SK-N-SH (cell line): ENCODE data around the gene SYNM. TPM values are rescaled to one million over a fixed set of nuclear protein-coding genes. Genes with fewer than 3 reads are reported as not detected.

ENCODE experiments used
- CTCF ChIA-PET: fragments of 300-600, 350-600 bp; formaldehyde crosslinking; extraction: SDS; loops from one replicate; lab custom pipeline; 2021; lab: Yijun Ruan, JAX
- POLR2A ChIA-PET: fragments of 350-600 bp; sonication (Branson Sonifier 250); formaldehyde crosslinking; extraction: SDS; loops from one replicate; lab custom pipeline; 2020; ENCODE audit warnings: antibody characterized with exemption, inconsistent platforms; lab: Yijun Ruan, JAX
- DNase-seq: peaks from one replicate; pipeline ENCODE4 v3.0.0; 2012
- H2AFZ ChIP-seq: fragments of 200-600 bp; sonication (generic); 2 replicates; pipeline ENCODE4 v1.8.1; 2016; ENCODE audit warnings: antibody characterized with exemption, mild to moderate bottlenecking, low read depth
- H3F3A ChIP-seq: fragments of 200-600 bp; sonication (generic); replicated peaks from 2 replicates; pipeline ENCODE3; 2016; ENCODE audit warnings: antibody characterized with exemption, mild to moderate bottlenecking; ENCODE audit not compliant: insufficient read depth
- H3K27ac ChIP-seq, 2 experiments: fragments of 200-500 bp in 1 of 2; fragments of 200-600 bp in 1 of 2; sonication (Bioruptor generic) in 1 of 2; sonication (generic), shearing (Covaris generic) in 1 of 2; 2 replicates each; pipeline versions ENCODE4 v1.5.1 to v1.6.1; 2014 to 2016; ENCODE audit warnings: low read depth in 2 of 2, inconsistent platforms in 1 of 2, low read length in 1 of 2, mild to moderate bottlenecking in 1 of 2, mixed read lengths in 1 of 2
- H3K27me3 ChIP-seq: fragments of 200-600 bp; sonication (generic), shearing (Covaris generic); 2 replicates; pipeline ENCODE4 v1.6.1; 2016; ENCODE audit warnings: mixed run types; ENCODE audit not compliant: insufficient read depth
- H3K36me3 ChIP-seq, 2 experiments: fragments of 200-500 bp in 1 of 2; fragments of 200-600 bp in 1 of 2; sonication (Bioruptor generic) in 1 of 2; sonication (generic) in 1 of 2; replicated peaks in 1 of 2; 2 replicates each; pipeline versions ENCODE3 to v1.5.1; 2014 to 2016; ENCODE audit warnings: low read length in 1 of 2, mild to moderate bottlenecking in 1 of 2; ENCODE audit not compliant: insufficient read depth in 2 of 2, control insufficient read depth in 1 of 2
- H3K4me1 ChIP-seq, 2 experiments: fragments of 200-500 bp in 1 of 2; fragments of 200-600 bp in 1 of 2; sonication (Bioruptor generic) in 1 of 2; sonication (generic), shearing (Covaris generic) in 1 of 2; 2 replicates each; pipeline versions ENCODE4 v1.5.1 to v1.6.1; 2014 to 2016; ENCODE audit warnings: low read depth in 1 of 2, low read length in 1 of 2, mixed run types in 1 of 2; ENCODE audit not compliant: insufficient read depth in 2 of 2, control insufficient read depth in 1 of 2
- H3K4me2 ChIP-seq: fragments of 200-600 bp; sonication (generic), shearing (Covaris generic); 2 replicates; pipeline ENCODE4 v1.6.1; 2017; ENCODE audit warnings: mixed run types
- H3K4me3 ChIP-seq, 2 experiments: fragments of 200-500 bp in 1 of 2; fragments of 200-600 bp in 1 of 2; sonication (Bioruptor generic) in 1 of 2; sonication (generic), shearing (Covaris generic) in 1 of 2; 2 replicates each; pipeline versions ENCODE4 v1.5.1 to v1.8.1; 2014 to 2016; ENCODE audit warnings: low read depth in 2 of 2, inconsistent platforms in 1 of 2, low read length in 1 of 2, mild to moderate bottlenecking in 1 of 2, mixed read lengths in 1 of 2, moderate library complexity in 1 of 2
- H3K79me2 ChIP-seq: fragments of 200-600 bp; sonication (generic); 2 replicates; pipeline ENCODE4 v1.8.1; 2017; ENCODE audit warnings: mild to moderate bottlenecking; ENCODE audit not compliant: insufficient read depth
- H3K9ac ChIP-seq: fragments of 200-600 bp; sonication (generic); 2 replicates; pipeline ENCODE4 v1.6.1; 2017; ENCODE audit warnings: mixed run types
- H3K9me2 ChIP-seq: fragments of 200-600 bp; sonication (generic); 2 replicates; pipeline ENCODE4 v1.6.1; 2017; ENCODE audit warnings: mixed run types
- H3K9me3 ChIP-seq: fragments of 200-600 bp; sonication (generic); 2 replicates; pipeline ENCODE4 v1.6.1; 2017; ENCODE audit warnings: mixed run types, mild to moderate bottlenecking, moderate library complexity
- H4K20me1 ChIP-seq: fragments of 200-600 bp; sonication (generic); 2 replicates; pipeline ENCODE4 v1.6.1; 2017; ENCODE audit warnings: mild to moderate bottlenecking, mixed run types; ENCODE audit not compliant: insufficient read depth
- CHD2 ChIP-seq: fragments of 150-350 bp; IDR thresholded peaks from 2 replicates; pipeline ENCODE4 v1.6.1; 2018; ENCODE audit warnings: low read length; ENCODE audit not compliant: partially characterized antibody
- ELF1 ChIP-seq: IDR thresholded peaks from 2 replicates; pipeline ENCODE4 v1.4.0; 2012
- FOXM1 ChIP-seq: IDR thresholded peaks from 2 replicates; pipeline ENCODE4 v1.4.0; 2012; ENCODE audit warnings: low read depth, mild to moderate bottlenecking
- MEF2A ChIP-seq: IDR thresholded peaks from 2 replicates; pipeline ENCODE4 v1.4.0; 2012; ENCODE audit warnings: low read depth, borderline replicate concordance
- NFIC ChIP-seq: IDR thresholded peaks from 2 replicates; pipeline ENCODE4 v1.4.0; 2012; ENCODE audit warnings: borderline replicate concordance
- RAD21 ChIP-seq: IDR thresholded peaks from 2 replicates; pipeline ENCODE4 v1.6.1; 2012; ENCODE audit warnings: mild to moderate bottlenecking, low read length
- RCOR1 ChIP-seq: fragments of 150-350 bp; IDR thresholded peaks from 2 replicates; pipeline ENCODE4 v1.6.1; 2017; ENCODE audit warnings: antibody characterized with exemption, low read length
- SIN3A ChIP-seq: IDR thresholded peaks from 2 replicates; pipeline ENCODE4 v1.6.1; 2012; ENCODE audit warnings: low read depth, mild to moderate bottlenecking, low read length, moderate library complexity, borderline replicate concordance
- SMC3 ChIP-seq: IDR thresholded peaks from 2 replicates; pipeline ENCODE4 v1.6.1; 2012; ENCODE audit warnings: low read depth, low read length, improper control_type of control experiment
- TAF1 ChIP-seq: IDR thresholded peaks from 2 replicates; pipeline ENCODE4 v1.6.1; 2012; ENCODE audit warnings: low read depth, mild to moderate bottlenecking, low read length, moderate library complexity, borderline replicate concordance
- TEAD4 ChIP-seq: IDR thresholded peaks from 2 replicates; pipeline ENCODE4 v1.4.0; 2012; ENCODE audit warnings: mild to moderate bottlenecking, borderline replicate concordance; ENCODE audit not compliant: insufficient read depth
- YY1 ChIP-seq: IDR thresholded peaks from 2 replicates; pipeline ENCODE4 v1.4.0; 2012; ENCODE audit warnings: low read depth, mild to moderate bottlenecking
- WGBS: methylation state at CpG from one replicate; pipeline ENCODE4 v1.1.6; 2017; ENCODE audit warnings: low lambda C conversion rate; 5-methylcytosine and 5-hydroxymethylcytosine counted together
- polyA plus RNA-seq, 3 experiments: library from polyadenylated mRNA; depleted of rRNA; stranded (reverse); fragments of >200 nt; gene quantifications; 2 replicates each; pipeline ENCODE4 v1.2.3, GENCODE V29; 2012
- TF ChIP-seq, protein P1 (sequence below): fragments of 150-350 bp; IDR thresholded peaks from 2 replicates; pipeline ENCODE4 v1.6.1; 2017; ENCODE audit warnings: antibody characterized with exemption, low read length, low read depth, borderline replicate concordance
- TF ChIP-seq, protein P2 (sequence below): IDR thresholded peaks from 2 replicates; pipeline ENCODE4 v1.4.0; 2012; ENCODE audit warnings: low read depth, borderline replicate concordance
- TF ChIP-seq, protein P3 (sequence below): IDR thresholded peaks from 2 replicates; pipeline ENCODE4 v1.6.1; 2012; ENCODE audit warnings: mild to moderate bottlenecking, low read depth, low read length, moderate library complexity
- TF ChIP-seq, protein P4 (sequence below): IDR thresholded peaks from 2 replicates; pipeline ENCODE4 v1.4.0; 2012; ENCODE audit warnings: low read depth, borderline replicate concordance
- TF ChIP-seq, protein P5 (sequence below): IDR thresholded peaks from 2 replicates; pipeline ENCODE4 v1.4.0; 2012; ENCODE audit warnings: low read depth
- TF ChIP-seq, protein P6 (sequence below): fragments of 200-600 bp; sonication (generic); IDR thresholded peaks from 2 replicates; pipeline ENCODE4 v1.6.1; 2017; ENCODE audit warnings: antibody characterized with exemption, mild to moderate bottlenecking, moderate library complexity
- TF ChIP-seq, protein P7 (sequence below): fragments of 150-350 bp; IDR thresholded peaks from 2 replicates; pipeline ENCODE4 v1.6.1; 2016; ENCODE audit warnings: mild to moderate bottlenecking, low read depth, low read length
- TF ChIP-seq, protein P8 (sequence below): IDR thresholded peaks from 2 replicates; pipeline ENCODE4; 2012

SYNM gene
- polyA plus RNA-seq, 1 of the 3 experiments (the other 2 are of a cell fraction), result 5.0 TPM

DNA sequence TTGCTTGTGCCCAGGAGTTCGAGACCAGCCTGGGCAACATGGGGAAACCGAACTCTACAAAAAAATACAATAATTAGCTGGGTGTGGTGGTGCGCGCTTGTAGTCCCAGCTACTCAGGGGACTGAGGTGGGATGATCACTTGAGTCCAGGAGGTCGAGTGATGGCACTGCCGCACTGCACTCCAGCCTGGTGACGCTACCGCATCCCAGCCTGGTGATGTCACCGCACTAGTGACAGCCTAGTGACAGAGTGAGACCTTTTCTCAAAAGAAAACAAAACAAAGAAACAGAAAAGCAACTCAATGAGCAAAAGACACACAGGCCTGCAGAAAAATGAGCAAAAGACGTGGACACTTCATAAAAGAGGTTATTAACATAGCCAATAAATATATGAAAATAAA, 19.9 kb upstream of the SYNM start:
- TF ChIP-seq, protein P1, sequence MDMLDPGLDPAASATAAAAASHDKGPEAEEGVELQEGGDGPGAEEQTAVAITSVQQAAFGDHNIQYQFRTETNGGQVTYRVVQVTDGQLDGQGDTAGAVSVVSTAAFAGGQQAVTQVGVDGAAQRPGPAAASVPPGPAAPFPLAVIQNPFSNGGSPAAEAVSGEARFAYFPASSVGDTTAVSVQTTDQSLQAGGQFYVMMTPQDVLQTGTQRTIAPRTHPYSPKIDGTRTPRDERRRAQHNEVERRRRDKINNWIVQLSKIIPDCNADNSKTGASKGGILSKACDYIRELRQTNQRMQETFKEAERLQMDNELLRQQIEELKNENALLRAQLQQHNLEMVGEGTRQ, result no peak
- TF ChIP-seq, protein P2, sequence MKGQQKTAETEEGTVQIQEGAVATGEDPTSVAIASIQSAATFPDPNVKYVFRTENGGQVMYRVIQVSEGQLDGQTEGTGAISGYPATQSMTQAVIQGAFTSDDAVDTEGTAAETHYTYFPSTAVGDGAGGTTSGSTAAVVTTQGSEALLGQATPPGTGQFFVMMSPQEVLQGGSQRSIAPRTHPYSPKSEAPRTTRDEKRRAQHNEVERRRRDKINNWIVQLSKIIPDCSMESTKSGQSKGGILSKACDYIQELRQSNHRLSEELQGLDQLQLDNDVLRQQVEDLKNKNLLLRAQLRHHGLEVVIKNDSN, result no peak
- TF ChIP-seq, protein P3, sequence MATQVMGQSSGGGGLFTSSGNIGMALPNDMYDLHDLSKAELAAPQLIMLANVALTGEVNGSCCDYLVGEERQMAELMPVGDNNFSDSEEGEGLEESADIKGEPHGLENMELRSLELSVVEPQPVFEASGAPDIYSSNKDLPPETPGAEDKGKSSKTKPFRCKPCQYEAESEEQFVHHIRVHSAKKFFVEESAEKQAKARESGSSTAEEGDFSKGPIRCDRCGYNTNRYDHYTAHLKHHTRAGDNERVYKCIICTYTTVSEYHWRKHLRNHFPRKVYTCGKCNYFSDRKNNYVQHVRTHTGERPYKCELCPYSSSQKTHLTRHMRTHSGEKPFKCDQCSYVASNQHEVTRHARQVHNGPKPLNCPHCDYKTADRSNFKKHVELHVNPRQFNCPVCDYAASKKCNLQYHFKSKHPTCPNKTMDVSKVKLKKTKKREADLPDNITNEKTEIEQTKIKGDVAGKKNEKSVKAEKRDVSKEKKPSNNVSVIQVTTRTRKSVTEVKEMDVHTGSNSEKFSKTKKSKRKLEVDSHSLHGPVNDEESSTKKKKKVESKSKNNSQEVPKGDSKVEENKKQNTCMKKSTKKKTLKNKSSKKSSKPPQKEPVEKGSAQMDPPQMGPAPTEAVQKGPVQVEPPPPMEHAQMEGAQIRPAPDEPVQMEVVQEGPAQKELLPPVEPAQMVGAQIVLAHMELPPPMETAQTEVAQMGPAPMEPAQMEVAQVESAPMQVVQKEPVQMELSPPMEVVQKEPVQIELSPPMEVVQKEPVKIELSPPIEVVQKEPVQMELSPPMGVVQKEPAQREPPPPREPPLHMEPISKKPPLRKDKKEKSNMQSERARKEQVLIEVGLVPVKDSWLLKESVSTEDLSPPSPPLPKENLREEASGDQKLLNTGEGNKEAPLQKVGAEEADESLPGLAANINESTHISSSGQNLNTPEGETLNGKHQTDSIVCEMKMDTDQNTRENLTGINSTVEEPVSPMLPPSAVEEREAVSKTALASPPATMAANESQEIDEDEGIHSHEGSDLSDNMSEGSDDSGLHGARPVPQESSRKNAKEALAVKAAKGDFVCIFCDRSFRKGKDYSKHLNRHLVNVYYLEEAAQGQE, result no peak
- TF ChIP-seq RAD21, result no peak
- no peak for TF ChIP-seq ELF1
- TF ChIP-seq, protein P4, sequence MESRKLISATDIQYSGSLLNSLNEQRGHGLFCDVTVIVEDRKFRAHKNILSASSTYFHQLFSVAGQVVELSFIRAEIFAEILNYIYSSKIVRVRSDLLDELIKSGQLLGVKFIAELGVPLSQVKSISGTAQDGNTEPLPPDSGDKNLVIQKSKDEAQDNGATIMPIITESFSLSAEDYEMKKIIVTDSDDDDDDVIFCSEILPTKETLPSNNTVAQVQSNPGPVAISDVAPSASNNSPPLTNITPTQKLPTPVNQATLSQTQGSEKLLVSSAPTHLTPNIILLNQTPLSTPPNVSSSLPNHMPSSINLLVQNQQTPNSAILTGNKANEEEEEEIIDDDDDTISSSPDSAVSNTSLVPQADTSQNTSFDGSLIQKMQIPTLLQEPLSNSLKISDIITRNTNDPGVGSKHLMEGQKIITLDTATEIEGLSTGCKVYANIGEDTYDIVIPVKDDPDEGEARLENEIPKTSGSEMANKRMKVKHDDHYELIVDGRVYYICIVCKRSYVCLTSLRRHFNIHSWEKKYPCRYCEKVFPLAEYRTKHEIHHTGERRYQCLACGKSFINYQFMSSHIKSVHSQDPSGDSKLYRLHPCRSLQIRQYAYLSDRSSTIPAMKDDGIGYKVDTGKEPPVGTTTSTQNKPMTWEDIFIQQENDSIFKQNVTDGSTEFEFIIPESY, result no peak
- TF ChIP-seq CHD2, result no peak
- TF ChIP-seq, protein P5, sequence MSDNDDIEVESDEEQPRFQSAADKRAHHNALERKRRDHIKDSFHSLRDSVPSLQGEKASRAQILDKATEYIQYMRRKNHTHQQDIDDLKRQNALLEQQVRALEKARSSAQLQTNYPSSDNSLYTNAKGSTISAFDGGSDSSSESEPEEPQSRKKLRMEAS, result no peak
- TF ChIP-seq, protein P6, sequence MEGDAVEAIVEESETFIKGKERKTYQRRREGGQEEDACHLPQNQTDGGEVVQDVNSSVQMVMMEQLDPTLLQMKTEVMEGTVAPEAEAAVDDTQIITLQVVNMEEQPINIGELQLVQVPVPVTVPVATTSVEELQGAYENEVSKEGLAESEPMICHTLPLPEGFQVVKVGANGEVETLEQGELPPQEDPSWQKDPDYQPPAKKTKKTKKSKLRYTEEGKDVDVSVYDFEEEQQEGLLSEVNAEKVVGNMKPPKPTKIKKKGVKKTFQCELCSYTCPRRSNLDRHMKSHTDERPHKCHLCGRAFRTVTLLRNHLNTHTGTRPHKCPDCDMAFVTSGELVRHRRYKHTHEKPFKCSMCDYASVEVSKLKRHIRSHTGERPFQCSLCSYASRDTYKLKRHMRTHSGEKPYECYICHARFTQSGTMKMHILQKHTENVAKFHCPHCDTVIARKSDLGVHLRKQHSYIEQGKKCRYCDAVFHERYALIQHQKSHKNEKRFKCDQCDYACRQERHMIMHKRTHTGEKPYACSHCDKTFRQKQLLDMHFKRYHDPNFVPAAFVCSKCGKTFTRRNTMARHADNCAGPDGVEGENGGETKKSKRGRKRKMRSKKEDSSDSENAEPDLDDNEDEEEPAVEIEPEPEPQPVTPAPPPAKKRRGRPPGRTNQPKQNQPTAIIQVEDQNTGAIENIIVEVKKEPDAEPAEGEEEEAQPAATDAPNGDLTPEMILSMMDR, result no peak
- no peak for TF ChIP-seq NFIC
- no peak for TF ChIP-seq TEAD4
- no peak for TF ChIP-seq SIN3A
- no peak for TF ChIP-seq RCOR1
- TF ChIP-seq, protein P7, sequence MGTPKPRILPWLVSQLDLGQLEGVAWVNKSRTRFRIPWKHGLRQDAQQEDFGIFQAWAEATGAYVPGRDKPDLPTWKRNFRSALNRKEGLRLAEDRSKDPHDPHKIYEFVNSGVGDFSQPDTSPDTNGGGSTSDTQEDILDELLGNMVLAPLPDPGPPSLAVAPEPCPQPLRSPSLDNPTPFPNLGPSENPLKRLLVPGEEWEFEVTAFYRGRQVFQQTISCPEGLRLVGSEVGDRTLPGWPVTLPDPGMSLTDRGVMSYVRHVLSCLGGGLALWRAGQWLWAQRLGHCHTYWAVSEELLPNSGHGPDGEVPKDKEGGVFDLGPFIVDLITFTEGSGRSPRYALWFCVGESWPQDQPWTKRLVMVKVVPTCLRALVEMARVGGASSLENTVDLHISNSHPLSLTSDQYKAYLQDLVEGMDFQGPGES, result no peak
- TF ChIP-seq MEF2A, result no peak
- TF ChIP-seq TAF1, result no peak
- no peak for TF ChIP-seq YY1
- no peak for TF ChIP-seq FOXM1
- TF ChIP-seq, protein P8, sequence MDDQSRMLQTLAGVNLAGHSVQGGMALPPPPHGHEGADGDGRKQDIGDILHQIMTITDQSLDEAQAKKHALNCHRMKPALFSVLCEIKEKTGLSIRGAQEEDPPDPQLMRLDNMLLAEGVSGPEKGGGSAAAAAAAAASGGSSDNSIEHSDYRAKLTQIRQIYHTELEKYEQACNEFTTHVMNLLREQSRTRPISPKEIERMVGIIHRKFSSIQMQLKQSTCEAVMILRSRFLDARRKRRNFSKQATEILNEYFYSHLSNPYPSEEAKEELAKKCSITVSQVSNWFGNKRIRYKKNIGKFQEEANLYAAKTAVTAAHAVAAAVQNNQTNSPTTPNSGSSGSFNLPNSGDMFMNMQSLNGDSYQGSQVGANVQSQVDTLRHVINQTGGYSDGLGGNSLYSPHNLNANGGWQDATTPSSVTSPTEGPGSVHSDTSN, result no peak
- no peak for TF ChIP-seq SMC3
- Histone ChIP-seq H3K27me3 (no peaks in the 10 kb centered on the region), H3F3A (peaks cover 4% of the 10 kb centered on the region), H3K9ac (no peak overlapping the region), H2AFZ (no peak overlapping the region), H3K27ac (no peak overlapping the region; a peak in 1 of 4 replicates), H3K36me3 (no peaks in the 10 kb centered on the region), H3K4me1 (no peaks in the 10 kb centered on the region), H3K79me2 (no peaks in the 10 kb centered on the region), H3K9me2 (no peaks in the 10 kb centered on the region), H4K20me1 (no peaks in the 10 kb centered on the region), H3K4me2 (no peak overlapping the region), H3K9me3 (no peaks in the 10 kb centered on the region), H3K4me3 (no peak overlapping the region)
- WGBS, result 78% methylated on average over 10 of the region's 10 CpGs
- POLR2A ChIA-PET, result no interaction called here
- CTCF ChIA-PET, result no interaction called here
- no peak for DNase-seq
